Activated T-helper 9 cell treated with anti-CD3 and anti-CD28 coated beads, Interleukin-2, amount 50 U/mL, for 16 hours (primary cell): ENCODE data around the gene R3HDM2.

Source experiments
- DNase-seq: peaks from one replicate; pipeline ENCODE4 v3.0.0-alpha.2; 2020; ENCODE audit warnings: low read depth

The R3HDM2 gene

GRCh38 chr12:57467212-57467874 is 36.5 kb upstream of the R3HDM2 start:
- no peak for DNase-seq

DNA sequence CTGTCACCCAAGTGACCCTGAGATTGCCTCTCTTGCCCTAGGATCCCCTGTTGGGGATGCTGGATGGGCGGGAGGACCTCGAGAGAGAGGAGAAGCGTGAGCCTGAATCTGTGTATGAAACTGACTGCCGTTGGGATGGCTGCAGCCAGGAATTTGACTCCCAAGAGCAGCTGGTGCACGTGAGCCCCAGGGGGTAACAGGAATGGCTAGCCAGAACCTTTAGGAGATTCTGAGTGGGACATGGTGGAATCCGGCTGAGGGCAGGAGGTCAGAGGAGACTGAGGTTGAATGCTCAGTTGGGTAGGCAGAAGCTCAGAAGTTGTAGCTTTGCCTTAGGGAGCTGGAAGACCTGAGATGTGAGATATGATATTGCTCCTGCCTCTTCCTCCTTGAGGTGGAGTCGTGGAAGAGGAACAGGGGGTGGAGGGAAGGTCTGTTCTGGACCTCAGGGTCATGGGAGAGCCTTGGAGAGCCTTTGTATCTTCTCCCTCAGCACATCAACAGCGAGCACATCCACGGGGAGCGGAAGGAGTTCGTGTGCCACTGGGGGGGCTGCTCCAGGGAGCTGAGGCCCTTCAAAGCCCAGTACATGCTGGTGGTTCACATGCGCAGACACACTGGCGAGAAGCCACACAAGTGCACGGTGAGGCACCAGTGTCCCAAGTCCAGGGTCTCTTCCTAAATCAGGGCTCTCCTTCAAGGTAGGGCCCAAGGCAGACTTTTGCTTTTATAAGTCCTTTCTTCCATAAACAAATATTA is 35.1 kb upstream of the R3HDM2 start:
- no peak for DNase-seq

DNA sequence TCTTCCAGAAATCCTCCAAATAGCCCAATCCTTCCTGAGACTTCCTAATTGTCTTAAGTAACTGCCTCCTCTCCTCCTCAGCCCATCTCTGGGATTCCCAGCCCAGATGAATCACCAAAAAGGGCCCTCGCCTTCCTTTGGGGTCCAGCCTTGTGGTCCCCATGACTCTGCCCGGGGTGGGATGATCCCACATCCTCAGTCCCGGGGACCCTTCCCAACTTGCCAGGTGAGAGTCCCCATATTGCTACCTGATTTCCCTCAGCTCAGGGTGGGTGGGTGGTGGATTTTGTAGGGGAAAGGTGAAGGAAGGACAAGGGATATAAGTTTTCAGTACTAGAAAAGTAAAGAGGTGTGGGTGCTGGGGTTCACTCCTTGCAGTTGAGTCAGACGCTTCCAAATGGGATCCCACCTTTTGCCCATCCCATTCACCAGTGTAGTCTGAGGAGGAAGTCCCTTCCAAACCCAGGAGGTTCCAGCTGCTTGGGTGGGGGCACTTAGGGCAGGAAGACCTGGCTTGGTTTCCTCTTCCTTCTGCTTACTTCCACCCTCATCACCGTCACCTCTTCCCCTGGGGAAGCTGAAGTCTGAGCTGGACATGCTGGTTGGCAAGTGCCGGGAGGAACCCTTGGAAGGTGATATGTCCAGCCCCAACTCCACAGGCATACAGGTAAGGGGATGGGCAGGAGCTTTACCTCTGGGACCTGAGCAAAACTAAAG is 34.3 kb upstream of the R3HDM2 start:
- DNase-seq, result no peak

GRCh38 chr12:57464569-57464968 is 33.7 kb upstream of the R3HDM2 start:
- no peak for DNase-seq

GRCh38 chr12:57462912-57463253 is 32.0 kb upstream of the R3HDM2 start:
- DNase-seq, result no peak

DNA sequence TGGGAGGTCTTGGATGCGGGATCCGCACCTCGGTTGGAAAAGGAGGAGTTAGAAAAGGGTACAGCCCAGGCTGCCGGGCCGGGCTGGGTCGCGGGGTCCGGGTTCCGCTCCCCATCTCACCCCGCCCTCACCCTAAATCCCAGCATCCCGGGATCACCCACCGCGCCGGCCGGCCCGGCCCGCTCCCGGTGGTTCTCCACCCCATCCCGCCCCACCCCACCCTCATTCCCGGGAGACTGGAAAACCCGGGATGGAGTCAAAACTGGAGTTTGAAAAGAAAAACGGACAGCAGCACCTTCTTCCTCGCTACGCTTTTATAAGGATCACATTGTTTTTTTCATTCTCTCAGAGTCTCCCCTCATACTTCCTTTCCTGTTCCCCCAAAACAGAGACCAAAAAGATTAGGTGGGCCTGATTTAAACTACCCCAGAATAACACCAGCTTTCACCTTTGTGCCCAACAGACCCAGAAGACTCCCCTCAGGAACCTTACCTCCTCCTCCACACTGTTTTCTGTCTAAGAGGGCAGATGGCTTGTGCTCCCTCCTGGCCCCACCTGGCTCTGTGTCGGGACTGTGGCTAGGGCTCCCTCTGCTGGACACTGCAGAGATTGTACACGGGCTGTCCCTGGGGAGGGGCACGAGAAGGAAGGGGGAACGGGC is 31.5 kb upstream of the R3HDM2 start:
- DNase-seq, result peak; percentile 79

- DNase-seq, result no peak
These were observed 31.0 kb upstream of the R3HDM2 start for GRCh38 chr12:57461917-57462250.

- no peak for DNase-seq
These were observed 30.6 kb upstream of the R3HDM2 start for GRCh38 chr12:57461276-57461916.

DNA sequence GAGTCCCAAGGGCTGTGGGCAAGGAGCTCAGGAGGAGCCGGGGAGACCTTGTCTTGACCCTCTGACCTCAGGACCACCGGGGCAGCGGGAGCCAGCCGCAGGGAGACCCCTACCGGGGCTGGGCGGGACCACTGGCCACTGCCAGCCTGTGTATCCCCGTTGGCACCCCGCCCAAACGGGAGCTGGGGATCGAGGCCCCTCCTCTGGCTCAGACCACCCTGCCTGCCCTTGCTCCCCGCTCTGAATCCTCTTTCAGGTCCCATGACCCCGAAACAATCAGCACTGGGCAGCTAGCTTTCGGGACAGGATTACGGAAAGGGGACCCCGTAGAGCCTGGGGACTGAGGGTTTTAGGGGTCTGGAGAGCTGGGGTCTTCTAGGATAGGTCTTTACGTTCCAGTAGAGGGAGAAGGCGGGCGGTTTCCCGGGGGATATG is 30.0 kb upstream of the R3HDM2 start:
- no peak for DNase-seq

GRCh38 chr12:57460468-57460784 is 29.6 kb upstream of the R3HDM2 start:
- no peak for DNase-seq

GRCh38 chr12:57459750-57460467 is 29.1 kb upstream of the R3HDM2 start, which contains the start of gene GLI1:
Gene GLI1 (plus strand): TSS chr12:57459785. CDS start chr12:57463692, 3,907 bp downstream.
- no peak for DNase-seq

DNA sequence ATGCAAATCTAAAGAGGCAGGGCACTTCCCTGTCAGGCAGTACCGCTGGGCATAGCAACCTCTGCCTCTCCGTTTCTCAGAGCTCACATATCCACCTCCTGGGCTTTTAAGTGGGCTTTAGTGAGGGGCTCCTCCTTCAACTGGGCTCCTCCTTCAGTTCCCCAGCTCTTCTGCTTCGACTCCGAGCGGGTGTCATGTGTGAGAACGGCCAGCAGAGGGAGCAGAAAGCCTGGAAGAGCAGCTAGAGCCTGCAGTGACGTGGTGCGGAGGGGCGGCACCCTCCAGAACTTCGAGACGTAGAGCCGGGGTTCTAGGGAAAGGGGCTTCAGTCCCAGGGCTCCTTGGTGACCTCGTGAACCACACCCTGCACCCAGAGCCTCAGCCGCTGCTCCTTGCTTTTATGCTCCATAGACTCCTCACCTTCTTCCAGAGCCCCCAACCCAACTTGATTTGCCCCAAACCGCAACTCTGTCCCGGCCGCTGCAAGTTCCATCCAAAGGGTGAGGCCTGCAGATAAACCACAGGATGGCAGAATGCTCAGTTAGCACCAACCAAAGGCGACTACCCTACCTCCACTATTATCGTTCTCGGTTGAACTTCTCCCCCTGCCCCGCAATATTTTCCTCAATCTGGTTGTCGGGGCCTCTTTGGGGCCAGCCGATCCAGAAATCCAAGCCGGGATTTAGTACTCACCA is 28.4 kb upstream of the R3HDM2 start:
- peak; percentile 85 for DNase-seq

DNA sequence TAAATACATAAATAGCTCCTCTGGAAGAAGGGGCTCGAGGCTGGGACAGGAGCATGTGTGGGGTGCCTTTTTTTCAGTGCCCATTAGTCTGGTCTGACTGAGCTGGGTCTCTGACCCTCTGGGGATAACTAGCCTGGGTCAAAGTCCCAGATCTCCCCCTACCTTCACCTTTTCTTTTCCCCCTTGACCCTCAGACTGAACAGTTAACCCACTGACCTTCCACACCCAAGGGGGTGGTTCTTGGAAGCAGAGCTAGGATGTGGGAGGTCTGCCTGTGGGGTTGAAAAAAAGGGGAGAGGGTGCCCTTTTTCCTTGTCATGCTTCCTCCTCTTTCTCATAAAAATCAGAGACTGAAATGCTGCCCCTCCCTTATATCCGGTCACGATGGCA is 27.8 kb upstream of the R3HDM2 start:
- DNase-seq, result no peak

- DNase-seq, result no peak
These were observed 26.1 kb upstream of the R3HDM2 start for GRCh38 chr12:57456737-57457490.

DNA sequence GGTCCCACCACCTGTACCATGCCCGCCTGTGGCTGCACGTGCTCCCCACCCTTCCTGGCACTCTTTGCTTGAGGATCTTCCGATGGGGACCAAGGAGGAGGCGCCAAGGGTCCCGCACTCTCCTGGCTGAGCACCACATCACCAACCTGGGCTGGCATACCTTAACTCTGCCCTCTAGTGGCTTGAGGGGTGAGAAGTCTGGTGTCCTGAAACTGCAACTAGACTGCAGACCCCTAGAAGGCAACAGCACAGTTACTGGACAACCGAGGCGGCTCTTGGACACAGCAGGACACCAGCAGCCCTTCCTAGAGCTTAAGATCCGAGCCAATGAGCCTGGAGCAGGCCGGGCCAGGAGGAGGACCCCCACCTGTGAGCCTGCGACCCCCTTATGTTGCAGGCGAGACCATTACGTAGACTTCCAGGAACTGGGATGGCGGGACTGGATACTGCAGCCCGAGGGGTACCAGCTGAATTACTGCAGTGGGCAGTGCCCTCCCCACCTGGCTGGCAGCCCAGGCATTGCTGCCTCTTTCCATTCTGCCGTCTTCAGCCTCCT is 25.4 kb upstream of the R3HDM2 start:
- no peak for DNase-seq

DNA sequence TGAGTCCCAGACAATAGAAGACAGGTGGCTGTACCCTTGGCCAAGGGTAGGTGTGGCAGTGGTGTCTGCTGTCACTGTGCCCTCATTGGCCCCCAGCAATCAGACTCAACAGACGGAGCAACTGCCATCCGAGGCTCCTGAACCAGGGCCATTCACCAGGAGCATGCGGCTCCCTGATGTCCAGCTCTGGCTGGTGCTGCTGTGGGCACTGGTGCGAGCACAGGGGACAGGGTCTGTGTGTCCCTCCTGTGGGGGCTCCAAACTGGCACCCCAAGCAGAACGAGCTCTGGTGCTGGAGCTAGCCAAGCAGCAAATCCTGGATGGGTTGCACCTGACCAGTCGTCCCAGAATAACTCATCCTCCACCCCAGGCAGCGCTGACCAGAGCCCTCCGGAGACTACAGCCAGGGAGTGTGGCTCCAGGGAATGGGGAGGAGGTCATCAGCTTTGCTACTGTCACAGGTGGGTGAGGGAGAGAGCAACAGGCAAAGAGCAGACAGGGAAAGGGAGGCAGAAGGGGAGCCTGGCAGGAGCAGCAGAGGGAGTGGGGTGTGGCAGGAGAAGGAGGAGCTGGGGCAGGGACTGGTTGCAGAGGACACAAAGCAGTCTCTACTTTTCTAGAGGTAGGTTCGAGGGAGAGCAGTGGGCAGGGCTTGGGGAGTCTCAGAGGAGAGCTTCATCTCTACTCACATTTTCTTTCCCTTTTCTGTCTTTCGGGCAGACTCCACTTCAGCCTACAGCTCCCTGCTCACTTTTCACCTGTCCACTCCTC is 24.7 kb upstream of the R3HDM2 start:
- no peak for DNase-seq

DNA sequence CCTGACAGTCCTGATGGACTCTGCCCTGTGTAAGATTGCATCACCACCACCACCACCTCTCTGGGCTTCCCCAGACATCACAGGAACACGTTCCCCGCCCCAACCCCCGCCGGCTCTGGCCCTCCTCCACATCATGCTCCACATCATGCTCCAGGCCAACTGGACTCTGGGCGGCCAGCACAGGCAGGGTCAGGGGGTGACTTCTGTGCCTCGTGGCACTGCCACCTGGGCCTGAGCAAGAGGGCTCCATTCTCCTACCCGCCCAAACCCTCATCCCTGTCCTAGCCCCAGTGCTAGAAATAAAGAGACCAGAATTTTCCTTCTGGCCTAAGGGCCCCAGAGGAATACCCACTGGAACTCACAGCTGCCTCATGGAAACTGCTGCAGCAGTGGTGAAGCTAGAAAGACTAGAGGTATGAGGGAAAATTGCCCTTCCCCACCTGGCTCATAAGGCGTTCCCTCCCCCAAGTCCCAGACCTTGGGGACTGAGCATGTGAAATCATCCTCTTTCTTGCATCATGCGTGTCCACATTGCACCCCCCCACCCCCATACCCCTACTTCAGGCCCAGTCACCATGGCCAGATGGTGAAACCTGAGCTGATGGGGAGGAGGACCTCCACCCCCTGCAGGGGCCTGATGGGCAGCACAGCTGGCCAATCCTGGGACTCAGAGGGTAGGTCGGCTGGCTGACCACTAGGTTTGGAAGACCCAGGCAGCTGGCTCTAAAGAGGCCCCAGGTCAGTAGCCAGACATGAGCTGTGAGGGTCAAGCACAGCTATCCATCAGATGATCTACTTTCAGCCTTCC is 23.9 kb upstream of the R3HDM2 start, which contains the start of gene INHBE:
INHBE (plus strand) TSS at position 742 of the 808 bp plus-strand sequence. CDS start 230 bp downstream, outside the sequence.
- DNase-seq, result no peak

DNA sequence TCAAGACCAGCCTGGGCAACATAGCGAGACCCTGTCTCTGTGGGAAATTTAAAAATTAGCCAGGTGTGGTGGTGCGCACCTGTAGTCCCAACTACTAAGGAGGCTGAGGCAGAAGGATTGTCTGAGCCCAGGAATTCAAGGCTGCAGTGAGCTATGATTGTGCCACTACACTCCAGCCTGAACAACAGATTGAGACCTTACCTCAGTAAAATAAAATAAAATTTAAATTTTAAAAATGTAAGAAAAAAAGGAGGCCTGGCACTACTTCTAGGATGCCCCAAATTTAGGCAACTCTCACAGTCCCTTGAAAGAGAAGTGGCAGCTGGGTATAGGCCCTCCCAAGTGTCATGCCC is 23.3 kb upstream of the R3HDM2 start:
- no peak for DNase-seq
